RWPE2 (cell line): ENCODE results near the gene MTG1.
"Not testable (repeated sequence)": the region's sequence is repeated elsewhere in the genome, so short reads cannot be mapped to it uniquely, and the experiment has no call there.

Source experiments
- ATAC-seq: fragments of 200-7000 bp; cut with Tn5 transposase; 3 replicates; pipeline ENCODE4 v1.9.1; 2021; ENCODE audit warnings: low read depth
- DNase-seq: peaks from one replicate; pipeline ENCODE4 v3.0.0-alpha.2; 2020; ENCODE audit warnings: low spot score
- H3K27ac ChIP-seq: fragments of 450-650 bp; 2 replicates; pipeline ENCODE4 v1.5.1; 2017; ENCODE audit warnings: mild to moderate bottlenecking; ENCODE audit not compliant: poor library complexity, severe bottlenecking
- H3K27me3 ChIP-seq: fragments of 250-450 bp; sonication (Bioruptor Pico); 2 replicates; pipeline ENCODE4 v1.5.1; 2021; ENCODE audit warnings: mild to moderate bottlenecking, moderate library complexity; ENCODE audit not compliant: insufficient read depth, poor library complexity, severe bottlenecking
- H3K36me3 ChIP-seq: fragments of 250-450 bp; sonication (Bioruptor Pico); 2 replicates; pipeline ENCODE4 v1.5.1; 2020; ENCODE audit warnings: low read depth, mild to moderate bottlenecking, moderate library complexity
- H3K4me1 ChIP-seq: fragments of 250-450 bp; sonication (Bioruptor Pico); 2 replicates; pipeline ENCODE4 v1.5.1; 2021; ENCODE audit warnings: mild to moderate bottlenecking, moderate library complexity; ENCODE audit not compliant: insufficient read depth, poor library complexity, severe bottlenecking
- H3K4me3 ChIP-seq: fragments of 250-450 bp; sonication (Bioruptor Pico); 2 replicates; pipeline ENCODE4 v1.5.1; 2021; ENCODE audit warnings: mild to moderate bottlenecking, moderate library complexity; ENCODE audit not compliant: severe bottlenecking
- H3K9me3 ChIP-seq: fragments of 250-450 bp; sonication (Bioruptor Pico); 2 replicates; pipeline ENCODE4 v1.5.1; 2021; ENCODE audit warnings: mild to moderate bottlenecking, moderate library complexity; ENCODE audit not compliant: severe bottlenecking
- TF ChIP-seq, protein P1 (sequence below): fragments of 450-650 bp; IDR thresholded peaks from one replicate; pipeline ENCODE4 v1.5.1; 2017; ENCODE audit warnings: mild to moderate bottlenecking, moderate library complexity; ENCODE audit not compliant: poor library complexity, severe bottlenecking

The MTG1 gene

DNA sequence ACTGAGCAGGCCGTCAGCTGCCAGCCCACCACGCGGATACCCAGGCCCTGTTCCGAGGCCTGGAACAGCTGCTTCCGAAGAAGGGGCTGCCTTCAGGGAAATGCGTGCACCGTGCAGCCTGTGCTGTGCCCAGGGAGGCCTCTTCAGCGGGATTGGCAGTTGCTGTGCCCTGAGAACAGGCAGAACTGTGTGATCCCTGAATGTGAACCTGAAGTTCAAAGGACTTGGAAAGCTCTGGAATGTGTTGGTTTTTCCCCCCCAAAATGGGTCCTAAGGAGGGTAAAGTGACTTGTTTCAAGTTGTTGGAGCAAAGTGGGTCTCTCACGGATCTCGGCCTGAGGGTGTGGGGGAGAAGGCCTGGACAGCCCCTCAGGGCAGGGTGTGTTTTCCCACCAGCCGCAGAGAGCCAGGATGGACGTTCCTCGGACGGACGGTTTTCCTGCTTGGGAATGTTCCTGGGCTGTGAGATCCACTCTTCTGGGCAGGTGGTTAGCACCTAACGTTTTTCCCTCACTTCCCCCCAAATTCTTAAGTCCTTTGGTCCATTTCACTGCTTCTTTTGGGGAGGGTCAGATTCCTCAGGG lies 28.4 kb downstream of the MTG1 start:
- no peak for ATAC-seq

DNA sequence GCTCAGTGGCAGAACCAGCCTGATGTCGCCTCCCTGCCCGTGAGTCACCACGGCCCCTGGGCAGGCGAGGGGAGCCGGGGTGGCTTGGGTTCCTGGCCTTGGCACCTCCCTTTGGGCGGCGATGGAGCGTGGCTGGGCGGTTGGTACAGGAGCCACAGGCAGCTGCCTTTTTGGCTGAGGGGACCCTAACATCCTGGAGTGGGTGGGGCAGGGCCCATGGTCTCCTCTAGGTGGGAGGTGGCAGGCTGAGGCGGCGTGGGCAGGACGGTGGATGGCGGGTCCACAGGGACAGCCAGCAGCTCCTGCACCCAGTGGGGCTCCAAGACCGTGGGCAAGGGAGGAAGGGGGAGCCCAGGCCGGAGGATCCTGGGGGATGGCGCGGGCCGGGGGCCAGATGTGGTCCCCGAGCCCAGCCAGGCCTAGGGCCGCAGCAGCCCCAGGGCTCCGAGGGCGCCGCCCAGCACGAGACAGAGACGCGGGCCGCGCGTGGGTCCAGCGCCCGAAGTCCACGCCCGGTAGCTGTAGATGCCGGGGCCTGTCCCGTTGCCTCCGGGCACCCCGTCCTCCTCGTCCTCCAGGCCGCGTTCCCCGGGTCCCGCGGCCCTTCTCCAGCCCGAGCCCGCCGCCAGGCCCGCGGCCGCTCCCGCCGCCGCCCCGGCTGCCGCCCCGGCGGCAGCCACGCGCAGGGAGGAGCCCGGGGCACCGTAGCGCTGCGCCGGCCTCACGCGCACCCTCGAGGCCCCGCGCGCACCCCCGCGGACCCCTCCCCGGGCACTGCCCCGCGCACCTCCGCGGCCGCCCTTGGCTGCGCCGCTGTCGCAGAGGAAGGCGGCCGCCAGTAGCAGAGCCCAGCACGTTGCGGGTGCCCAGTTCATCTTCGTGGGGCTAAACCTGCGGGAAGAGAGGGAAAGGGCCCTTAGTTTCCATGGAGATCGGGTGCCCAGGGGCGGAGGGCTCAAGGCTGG lies 29.1 kb downstream of the MTG1 start:
- peak; percentile 20; the same call in 2 of the 3 replicates for ATAC-seq
- no peak for DNase-seq
- Histone ChIP-seq H3K36me3 (peaks cover 1% of the 10 kb centered on the region), H3K4me1 (no peaks in the 10 kb centered on the region), H3K9me3 (no peaks in the 10 kb centered on the region), H3K4me3 (no peak overlapping the region), H3K27me3 (peaks cover 10% of the 10 kb centered on the region), H3K27ac (no peak overlapping the region)
- TF ChIP-seq, protein P1, sequence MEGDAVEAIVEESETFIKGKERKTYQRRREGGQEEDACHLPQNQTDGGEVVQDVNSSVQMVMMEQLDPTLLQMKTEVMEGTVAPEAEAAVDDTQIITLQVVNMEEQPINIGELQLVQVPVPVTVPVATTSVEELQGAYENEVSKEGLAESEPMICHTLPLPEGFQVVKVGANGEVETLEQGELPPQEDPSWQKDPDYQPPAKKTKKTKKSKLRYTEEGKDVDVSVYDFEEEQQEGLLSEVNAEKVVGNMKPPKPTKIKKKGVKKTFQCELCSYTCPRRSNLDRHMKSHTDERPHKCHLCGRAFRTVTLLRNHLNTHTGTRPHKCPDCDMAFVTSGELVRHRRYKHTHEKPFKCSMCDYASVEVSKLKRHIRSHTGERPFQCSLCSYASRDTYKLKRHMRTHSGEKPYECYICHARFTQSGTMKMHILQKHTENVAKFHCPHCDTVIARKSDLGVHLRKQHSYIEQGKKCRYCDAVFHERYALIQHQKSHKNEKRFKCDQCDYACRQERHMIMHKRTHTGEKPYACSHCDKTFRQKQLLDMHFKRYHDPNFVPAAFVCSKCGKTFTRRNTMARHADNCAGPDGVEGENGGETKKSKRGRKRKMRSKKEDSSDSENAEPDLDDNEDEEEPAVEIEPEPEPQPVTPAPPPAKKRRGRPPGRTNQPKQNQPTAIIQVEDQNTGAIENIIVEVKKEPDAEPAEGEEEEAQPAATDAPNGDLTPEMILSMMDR = no peak

More for the DNA sequence above, 28.4 kb downstream of the MTG1 start:
- Histone ChIP-seq H3K27ac (no peak overlapping the region), H3K4me3 (no peak overlapping the region), H3K27me3 (peaks cover 10% of the 10 kb centered on the region), H3K9me3 (no peaks in the 10 kb centered on the region), H3K36me3 (peaks cover 7% of the 10 kb centered on the region), H3K4me1 (no peaks in the 10 kb centered on the region)
- DNase-seq = peak; percentile 29
- TF ChIP-seq, protein P1 = no peak

DNA sequence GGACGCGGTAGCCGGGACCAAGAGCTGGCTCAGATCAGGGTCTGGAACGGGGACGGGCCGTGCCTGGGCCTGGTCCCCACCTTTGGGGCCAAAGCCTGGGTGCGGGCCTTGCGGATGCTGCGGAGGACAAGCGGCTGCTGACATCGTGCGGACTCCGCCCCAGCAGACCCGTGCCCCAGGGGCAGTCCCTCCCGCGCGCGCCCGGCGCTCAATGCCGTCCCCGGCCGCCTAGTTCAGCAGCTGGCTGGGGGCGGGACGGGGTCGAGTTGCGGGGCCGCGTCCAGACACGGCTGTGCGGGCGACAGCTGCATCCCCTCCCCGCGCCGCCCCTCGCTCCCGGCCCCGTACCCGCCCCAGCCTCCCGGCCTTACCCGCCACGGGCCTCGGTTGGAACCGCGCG lies 30.1 kb downstream of the MTG1 start:
- H3K4me3 ChIP-seq, H3K36me3 ChIP-seq, DNase-seq, ATAC-seq, H3K4me1 ChIP-seq, H3K9me3 ChIP-seq, H3K27me3 ChIP-seq, H3K27ac ChIP-seq: not testable (repeated sequence)

DNA sequence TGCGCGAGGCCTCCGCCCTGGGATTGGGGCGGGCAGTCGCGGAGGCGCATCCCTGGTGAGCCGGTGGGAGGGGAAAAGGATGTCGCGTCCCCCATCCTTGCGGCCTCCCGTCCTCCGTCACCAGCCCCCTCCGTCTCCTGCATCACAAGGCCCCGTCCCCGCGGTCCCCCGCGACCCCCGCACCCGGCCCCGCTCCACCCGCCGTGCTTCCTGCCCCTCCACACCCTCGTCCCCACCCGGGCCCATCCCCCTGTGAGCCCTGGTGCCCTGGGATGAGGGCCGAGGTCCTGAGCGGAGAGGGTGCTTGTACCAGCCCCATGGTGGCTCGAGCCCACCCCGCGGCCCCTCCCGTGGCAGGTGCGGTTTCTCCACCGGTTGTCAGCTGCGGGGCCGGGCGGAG lies 30.6 kb downstream of the MTG1 start, which contains the start of gene SPRN:
SPRN (minus strand) TSS at position 25 of the 400 bp plus-strand sequence. CDS start 944 bp downstream, outside the sequence.
- H3K4me1 ChIP-seq, H3K27me3 ChIP-seq, H3K4me3 ChIP-seq, DNase-seq, H3K36me3 ChIP-seq, H3K27ac ChIP-seq, ATAC-seq, H3K9me3 ChIP-seq: not testable (repeated sequence)

DNA sequence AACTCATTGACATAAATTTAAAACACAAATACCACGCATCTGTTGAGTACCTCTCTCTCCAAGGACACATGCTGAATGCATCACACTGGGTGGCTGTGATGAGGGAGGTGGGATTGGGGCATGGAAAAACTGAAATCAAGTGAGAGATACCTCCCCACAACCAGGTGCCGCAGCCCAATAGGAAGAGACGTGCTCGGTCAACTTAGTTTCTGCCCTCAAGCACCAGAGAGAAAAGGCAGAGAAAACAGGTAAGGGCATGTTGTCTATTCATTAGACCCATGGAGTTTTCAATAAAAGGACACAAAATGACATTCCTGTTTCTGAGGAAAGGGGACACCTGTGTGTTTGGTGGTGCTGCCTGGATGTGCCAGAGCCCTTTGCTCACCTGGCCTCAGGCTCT lies 35.6 kb downstream of the MTG1 start:
- ATAC-seq = peak; percentile 24; the same call in 1 of the 3 replicates
- H3K4me3 ChIP-seq = not testable (repeated sequence)

DNA sequence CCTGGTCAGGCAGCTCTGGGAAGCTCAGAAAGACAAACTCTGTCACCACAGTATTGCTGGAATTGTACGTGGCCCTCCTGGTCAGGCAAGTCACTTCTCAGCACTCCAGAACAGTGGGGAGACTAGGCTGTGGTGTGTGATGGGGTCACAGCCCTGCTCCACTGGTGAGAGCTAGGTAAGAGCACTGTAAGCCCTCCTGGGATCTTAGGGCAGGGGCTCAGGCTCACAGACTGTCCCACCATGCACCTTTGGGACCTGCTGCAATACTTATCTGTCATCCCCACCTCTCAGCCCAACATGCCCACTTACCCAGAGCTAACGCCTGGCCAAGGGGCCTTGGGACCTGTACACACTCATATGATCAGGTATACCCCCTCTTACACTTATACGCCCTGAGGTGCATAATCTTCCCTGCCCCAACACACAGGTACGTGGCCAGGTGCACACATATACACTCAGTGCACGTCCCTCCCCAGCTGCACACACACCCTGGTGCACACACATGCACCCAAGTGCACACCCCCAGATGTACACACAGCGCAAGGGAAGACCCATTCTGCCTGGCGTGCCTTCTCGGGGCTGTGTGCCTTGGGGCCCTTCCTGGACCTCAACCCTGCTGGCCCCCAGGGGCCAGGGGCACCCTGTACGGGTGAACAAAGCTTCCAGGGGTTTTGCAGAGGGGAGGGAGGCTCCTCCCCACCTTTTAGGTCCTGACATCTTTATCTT lies 38.1 kb downstream of the MTG1 start:
- peak; percentile 25 for ATAC-seq

More for the DNA sequence above, 35.6 kb downstream of the MTG1 start:
- DNase-seq, H3K36me3 ChIP-seq, H3K27ac ChIP-seq, H3K27me3 ChIP-seq, H3K9me3 ChIP-seq, H3K4me1 ChIP-seq: not testable (repeated sequence)

DNA sequence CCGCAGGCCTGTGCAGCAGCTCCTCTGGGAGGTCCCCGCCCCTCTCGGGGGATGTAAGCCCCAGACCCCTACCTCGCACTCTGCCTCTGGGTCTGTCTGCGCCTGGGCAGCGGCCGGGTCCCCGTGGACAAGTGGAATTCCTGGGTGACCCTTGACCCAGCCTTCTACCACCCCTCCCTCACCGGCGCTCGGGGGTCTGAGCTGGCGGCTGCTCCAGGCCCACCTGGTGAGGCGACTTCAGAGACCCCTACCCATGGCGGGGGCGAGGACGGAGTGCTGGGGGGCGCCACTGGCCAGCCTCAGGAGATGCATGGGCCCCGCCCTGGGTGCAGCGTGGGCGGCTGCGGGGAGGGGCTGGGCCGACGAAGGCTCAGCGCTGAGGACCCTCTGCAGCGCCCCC lies 38.8 kb downstream of the MTG1 start:
- not testable (repeated sequence) for H3K4me1 ChIP-seq, H3K36me3 ChIP-seq, H3K4me3 ChIP-seq, DNase-seq, H3K9me3 ChIP-seq, H3K27ac ChIP-seq, ATAC-seq, H3K27me3 ChIP-seq

More for the DNA sequence above, 38.1 kb downstream of the MTG1 start:
- H3K4me3 ChIP-seq, H3K4me1 ChIP-seq, H3K27me3 ChIP-seq, H3K27ac ChIP-seq, H3K9me3 ChIP-seq, H3K36me3 ChIP-seq, DNase-seq: not testable (repeated sequence)
